Breast epithelium (tissue), 3 donors: ENCODE measurements around the gene MPI.

Experiments
- POLR2A ChIP-seq: fragments of 450-650 bp; IDR thresholded peaks from one replicate; pipeline ENCODE4 v1.6.1; 2016; ENCODE audit warnings: antibody characterized with exemption, mild to moderate bottlenecking, moderate library complexity
- POLR2AphosphoS5 ChIP-seq, 3 donors: sonication (generic); formaldehyde crosslinking; IDR thresholded peaks; one replicate each; pipeline ENCODE4 v1.6.1; 2017; ENCODE audit warnings: antibody characterized with exemption in 3 of 3
- TF ChIP-seq, protein P1 (sequence below), 3 donors: fragments of 450-650 bp; IDR thresholded peaks; one replicate each; pipeline ENCODE4 v1.5.1; 2016 to 2017; ENCODE audit warnings: antibody characterized with exemption in 3 of 3, mild to moderate bottlenecking in 3 of 3, moderate library complexity in 3 of 3

DNA sequence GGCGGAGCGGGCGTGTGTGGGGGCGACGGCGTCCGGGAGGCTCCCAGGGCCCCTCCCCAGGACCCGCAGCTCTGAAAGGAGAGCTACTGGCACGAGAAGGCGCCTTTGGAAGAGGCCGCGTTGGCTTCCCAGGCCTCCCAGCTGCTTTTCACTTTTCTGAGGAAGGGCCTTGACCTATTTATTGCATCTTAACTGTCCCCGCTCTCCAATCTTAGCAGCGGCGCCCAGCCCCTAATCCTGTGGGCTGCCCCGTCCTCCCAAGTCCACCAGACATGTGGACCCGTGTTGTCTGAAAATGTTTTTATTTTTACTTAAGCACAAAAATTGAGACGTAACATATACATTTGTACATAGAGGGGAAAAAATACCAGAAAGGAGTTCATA lies 46.4 kb upstream of the MPI start:
- TF ChIP-seq POLR2AphosphoS5 (IDR thresholded peaks at IDR 0.05) = peak in 1 of 3 donors; percentile 3
- TF ChIP-seq, protein P1, sequence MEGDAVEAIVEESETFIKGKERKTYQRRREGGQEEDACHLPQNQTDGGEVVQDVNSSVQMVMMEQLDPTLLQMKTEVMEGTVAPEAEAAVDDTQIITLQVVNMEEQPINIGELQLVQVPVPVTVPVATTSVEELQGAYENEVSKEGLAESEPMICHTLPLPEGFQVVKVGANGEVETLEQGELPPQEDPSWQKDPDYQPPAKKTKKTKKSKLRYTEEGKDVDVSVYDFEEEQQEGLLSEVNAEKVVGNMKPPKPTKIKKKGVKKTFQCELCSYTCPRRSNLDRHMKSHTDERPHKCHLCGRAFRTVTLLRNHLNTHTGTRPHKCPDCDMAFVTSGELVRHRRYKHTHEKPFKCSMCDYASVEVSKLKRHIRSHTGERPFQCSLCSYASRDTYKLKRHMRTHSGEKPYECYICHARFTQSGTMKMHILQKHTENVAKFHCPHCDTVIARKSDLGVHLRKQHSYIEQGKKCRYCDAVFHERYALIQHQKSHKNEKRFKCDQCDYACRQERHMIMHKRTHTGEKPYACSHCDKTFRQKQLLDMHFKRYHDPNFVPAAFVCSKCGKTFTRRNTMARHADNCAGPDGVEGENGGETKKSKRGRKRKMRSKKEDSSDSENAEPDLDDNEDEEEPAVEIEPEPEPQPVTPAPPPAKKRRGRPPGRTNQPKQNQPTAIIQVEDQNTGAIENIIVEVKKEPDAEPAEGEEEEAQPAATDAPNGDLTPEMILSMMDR (IDR thresholded peaks at IDR 0.05) = peak in 1 of 3 donors; percentile 12
- TF ChIP-seq POLR2A = no peak
